Measurements from ENCODE around the gene CCDC142. TPM values are rescaled to one million over a fixed set of nuclear protein-coding genes. Genes with fewer than 3 reads are reported as not detected.
A peak's percentile ranks its signal among the peaks of the same experiment; 100 is the strongest.

CCDC142 gene
- total and polyA plus RNA-seq, 9 of the 15 experiments (the other 6 are each of a cell fraction or from before 2014, with no cell fraction given), result 0.55 to 11.7 (median 7.2) TPM

DNA sequence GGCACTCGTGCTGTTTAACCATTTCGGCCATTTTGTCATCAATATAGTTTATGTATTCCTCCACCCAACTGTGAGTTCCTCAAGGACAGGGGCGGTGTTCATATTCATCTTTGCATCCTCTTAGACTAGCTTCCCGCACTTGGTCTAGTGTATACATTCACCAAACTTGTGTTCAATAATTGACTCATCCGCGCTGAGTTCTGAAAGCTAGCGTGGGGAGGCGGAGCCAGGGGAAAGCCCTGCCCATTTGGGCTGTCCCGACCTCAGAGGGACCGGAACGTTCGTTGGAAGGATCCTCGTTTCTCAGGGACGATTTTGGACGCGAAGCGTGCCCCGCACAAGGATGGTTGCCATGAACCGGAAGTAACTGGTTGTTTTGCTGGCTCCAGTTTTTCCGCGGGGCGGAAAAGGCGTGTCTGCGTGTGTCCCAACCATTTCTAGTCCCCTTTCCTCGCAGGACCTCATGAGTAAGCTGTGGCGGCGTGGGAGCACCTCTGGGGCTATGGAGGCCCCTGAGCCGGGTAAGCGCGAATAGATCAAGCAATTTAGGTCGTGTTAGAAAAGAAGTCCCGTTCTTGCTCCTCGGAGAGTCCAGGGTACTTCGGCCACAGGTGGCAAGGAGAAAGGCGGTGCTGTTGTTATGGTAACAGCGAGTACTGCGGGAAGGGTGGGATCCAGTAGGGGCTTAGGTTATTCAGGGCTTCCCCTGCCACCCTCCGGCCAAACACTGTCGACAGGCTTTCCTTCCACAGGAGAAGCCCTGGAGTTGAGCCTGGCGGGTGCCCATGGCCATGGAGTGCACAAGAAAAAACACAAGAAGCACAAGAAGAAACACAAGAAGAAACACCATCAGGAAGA, 27.9 kb downstream of the CCDC142 start, which contains the start of gene INO80B (continued):
- peak in 1 of 2 experiments; percentile 96 for TF ChIP-seq NCOA2 (IDR thresholded peaks at IDR 0.05; ENCODE audit: partially characterized antibody in 2 of 2)
- TF ChIP-seq, protein P1, sequence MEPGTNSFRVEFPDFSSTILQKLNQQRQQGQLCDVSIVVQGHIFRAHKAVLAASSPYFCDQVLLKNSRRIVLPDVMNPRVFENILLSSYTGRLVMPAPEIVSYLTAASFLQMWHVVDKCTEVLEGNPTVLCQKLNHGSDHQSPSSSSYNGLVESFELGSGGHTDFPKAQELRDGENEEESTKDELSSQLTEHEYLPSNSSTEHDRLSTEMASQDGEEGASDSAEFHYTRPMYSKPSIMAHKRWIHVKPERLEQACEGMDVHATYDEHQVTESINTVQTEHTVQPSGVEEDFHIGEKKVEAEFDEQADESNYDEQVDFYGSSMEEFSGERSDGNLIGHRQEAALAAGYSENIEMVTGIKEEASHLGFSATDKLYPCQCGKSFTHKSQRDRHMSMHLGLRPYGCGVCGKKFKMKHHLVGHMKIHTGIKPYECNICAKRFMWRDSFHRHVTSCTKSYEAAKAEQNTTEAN (CRISPR knock-in tag; IDR thresholded peaks at IDR 0.05), result no peak
- TF ChIP-seq, protein P2, sequence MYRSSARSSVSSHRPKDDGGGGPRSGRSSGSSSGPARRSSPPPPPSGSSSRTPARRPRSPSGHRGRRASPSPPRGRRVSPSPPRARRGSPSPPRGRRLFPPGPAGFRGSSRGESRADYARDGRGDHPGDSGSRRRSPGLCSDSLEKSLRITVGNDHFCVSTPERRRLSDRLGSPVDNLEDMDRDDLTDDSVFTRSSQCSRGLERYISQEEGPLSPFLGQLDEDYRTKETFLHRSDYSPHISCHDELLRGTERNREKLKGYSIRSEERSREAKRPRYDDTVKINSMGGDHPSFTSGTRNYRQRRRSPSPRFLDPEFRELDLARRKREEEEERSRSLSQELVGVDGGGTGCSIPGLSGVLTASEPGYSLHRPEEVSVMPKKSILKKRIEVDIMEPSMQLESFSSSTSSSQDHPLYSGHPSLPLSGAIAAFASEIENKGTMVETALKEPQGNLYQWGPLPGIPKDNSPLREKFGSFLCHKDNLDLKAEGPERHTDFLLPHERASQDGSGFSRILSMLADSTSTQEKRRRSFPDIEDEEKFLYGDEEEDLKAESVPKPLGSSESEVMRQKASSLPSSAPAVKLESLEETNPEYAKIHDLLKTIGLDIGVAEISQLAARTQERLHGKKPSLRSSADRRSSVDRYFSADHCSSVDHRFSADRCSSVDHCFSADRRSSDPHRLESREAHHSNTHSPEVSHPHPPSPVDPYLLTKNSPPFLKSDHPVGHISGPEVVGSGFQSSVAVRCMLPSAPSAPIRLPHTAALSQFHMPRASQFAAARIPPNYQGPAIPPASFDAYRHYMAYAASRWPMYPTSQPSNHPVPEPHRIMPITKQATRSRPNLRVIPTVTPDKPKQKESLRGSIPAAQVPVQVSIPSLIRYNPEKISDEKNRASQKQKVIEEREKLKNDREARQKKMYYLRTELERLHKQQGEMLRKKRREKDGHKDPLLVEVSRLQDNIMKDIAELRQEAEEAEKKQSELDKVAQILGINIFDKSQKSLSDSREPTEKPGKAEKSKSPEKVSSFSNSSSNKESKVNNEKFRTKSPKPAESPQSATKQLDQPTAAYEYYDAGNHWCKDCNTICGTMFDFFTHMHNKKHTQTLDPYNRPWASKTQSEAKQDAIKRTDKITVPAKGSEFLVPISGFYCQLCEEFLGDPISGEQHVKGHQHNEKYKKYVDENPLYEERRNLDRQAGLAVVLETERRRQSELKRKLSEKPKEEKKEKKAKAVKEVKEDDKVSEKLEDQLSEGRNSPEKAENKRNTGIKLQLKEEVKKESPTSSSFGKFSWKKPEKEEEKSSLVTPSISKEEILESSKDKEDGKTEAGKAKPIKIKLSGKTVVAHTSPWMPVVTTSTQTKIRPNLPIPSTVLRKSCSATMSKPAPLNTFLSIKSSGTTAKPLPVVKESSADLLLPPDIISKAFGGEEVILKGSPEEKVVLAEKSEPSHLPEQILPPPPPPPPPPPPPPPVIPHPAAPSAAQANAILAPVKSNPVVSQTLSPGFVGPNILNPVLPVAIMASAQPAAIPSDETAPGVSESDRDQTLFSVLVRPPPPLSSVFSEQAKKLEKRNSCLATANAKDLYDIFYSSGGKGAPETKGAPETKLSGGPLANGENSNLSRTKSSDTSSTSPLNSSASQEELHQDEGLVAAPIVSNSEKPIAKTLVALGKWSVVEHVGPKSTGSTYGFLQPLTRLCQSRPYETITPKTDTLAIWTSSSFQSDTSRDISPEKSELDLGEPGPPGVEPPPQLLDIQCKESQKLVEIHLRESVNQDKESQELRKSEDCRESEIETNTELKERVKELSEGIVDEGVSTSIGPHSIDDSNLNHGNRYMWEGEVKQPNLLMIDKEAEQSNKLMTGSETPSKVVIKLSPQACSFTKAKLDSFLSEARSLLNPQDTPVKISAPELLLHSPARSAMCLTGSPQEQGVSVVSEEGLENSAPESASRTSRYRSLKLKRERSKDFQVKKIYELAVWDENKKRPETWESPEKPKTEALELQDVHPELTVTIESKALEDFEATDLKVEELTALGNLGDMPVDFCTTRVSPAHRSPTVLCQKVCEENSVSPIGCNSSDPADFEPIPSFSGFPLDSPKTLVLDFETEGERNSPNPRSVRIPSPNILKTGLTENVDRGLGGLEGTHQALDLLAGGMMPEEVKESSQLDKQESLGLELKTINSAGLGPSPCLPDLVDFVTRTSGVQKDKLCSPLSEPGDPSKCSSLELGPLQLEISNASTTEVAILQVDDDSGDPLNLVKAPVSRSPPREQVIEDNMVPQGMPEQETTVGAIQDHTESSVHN (IDR thresholded peaks at IDR 0.05; ENCODE audit: borderline replicate concordance in 1 of 2, low read depth in 1 of 2), result no peak
- no peak for TF ChIP-seq ZNF740 (CRISPR knock-in tag; IDR thresholded peaks at IDR 0.05)
- TF ChIP-seq ZNF740 (tag; IDR thresholded peaks at IDR 0.05), result no peak
- TF ChIP-seq ZNF644 (tag; IDR thresholded peaks at IDR 0.05; ENCODE audit: low read depth), result no peak; the same call in 1 of the 2 replicates
- peak; percentile 100 for TF ChIP-seq GABPA (tag; conservative IDR thresholded peaks at IDR 0.05; ENCODE audit: low read depth)
- no peak for TF ChIP-seq LARP7 (IDR thresholded peaks at IDR 0.05)
- TF ChIP-seq MCM2 (IDR thresholded peaks at IDR 0.05; ENCODE audit: low read depth), result no peak
- TF ChIP-seq CLOCK (CRISPR knock-in tag; IDR thresholded peaks at IDR 0.05; ENCODE audit: borderline replicate concordance), result no peak
- peak; percentile 72; the same call in 1 of the 2 replicates for TF ChIP-seq GATAD2B (IDR thresholded peaks at IDR 0.05; ENCODE audit: borderline replicate concordance)
- no peak for TF ChIP-seq IFI16 (CRISPR knock-in tag; IDR thresholded peaks at IDR 0.05)
- TF ChIP-seq ZKSCAN1 (IDR thresholded peaks at IDR 0.05; ENCODE audit: low read depth, low read length), result peak; percentile 84
- TF ChIP-seq ZBED1 (IDR thresholded peaks at IDR 0.05), result no peak

Data from K562 (cell line).